Adipocyte (in vitro differentiated cells): ENCODE results near the gene OSBPL1A.
A peak's percentile ranks its signal among the peaks of the same experiment; 100 is the strongest.

Source experiments
- DNase-seq: peaks from one replicate; pipeline ENCODE4 v3.0.0-alpha.2; 2015; ENCODE audit warnings: low read depth
- H3K27me3 ChIP-seq: replicated peaks from 2 replicates; pipeline ENCODE4 v1.7.0; 2013; ENCODE audit warnings: mild to moderate bottlenecking, low read length, moderate library complexity; ENCODE audit not compliant: control insufficient read depth, insufficient read depth
- H3K36me3 ChIP-seq: 2 replicates; pipeline ENCODE4 v1.7.0; 2013; ENCODE audit warnings: low read length, mild to moderate bottlenecking, moderate library complexity; ENCODE audit not compliant: control insufficient read depth, insufficient read depth, severe bottlenecking
- H3K4me1 ChIP-seq: 2 replicates; pipeline ENCODE4 v1.7.0; 2013; ENCODE audit warnings: mild to moderate bottlenecking, low read length, moderate library complexity; ENCODE audit not compliant: control insufficient read depth, insufficient read depth
- H3K4me3 ChIP-seq: 2 replicates; pipeline ENCODE4 v1.7.0; 2013; ENCODE audit warnings: mild to moderate bottlenecking, low read length, moderate library complexity
- H3K9ac ChIP-seq: 2 replicates; pipeline ENCODE4 v1.7.0; 2013; ENCODE audit warnings: mild to moderate bottlenecking, low read length, moderate library complexity
- H3K9me3 ChIP-seq: 2 replicates; pipeline ENCODE4 v1.7.0; 2013; ENCODE audit warnings: mild to moderate bottlenecking, low read length, moderate library complexity; ENCODE audit not compliant: control insufficient read depth

OSBPL1A gene

GRCh38 chr18:24118750-24119577, 278.7 kb downstream of the OSBPL1A start:
- peaks cover 20% of the 10 kb centered on the region for H3K4me1 ChIP-seq
- peaks cover 68% of the 10 kb centered on the region for H3K36me3 ChIP-seq
- no peaks in the 10 kb centered on the region for H3K9me3 ChIP-seq
- no peak overlapping the region for H3K9ac ChIP-seq
- no peaks in the 10 kb centered on the region for H3K27me3 ChIP-seq
- no peak overlapping the region for H3K4me3 ChIP-seq
- DNase-seq, result peak; percentile 88

- no peak overlapping the region for H3K4me3 ChIP-seq
- H3K9me3 ChIP-seq, result no peaks in the 10 kb centered on the region
- peaks cover 59% of the 10 kb centered on the region for H3K36me3 ChIP-seq
- peaks cover 16% of the 10 kb centered on the region for H3K4me1 ChIP-seq
- no peaks in the 10 kb centered on the region for H3K27me3 ChIP-seq
- no peak for DNase-seq
- peak overlapping the region; percentile 51 for H3K9ac ChIP-seq
Measured at GRCh38 chr18:24115628-24116027, 282.0 kb downstream of the OSBPL1A start.

- no peaks in the 10 kb centered on the region for H3K27me3 ChIP-seq
- no peaks in the 10 kb centered on the region for H3K9me3 ChIP-seq
- peak overlapping the region; percentile 51 for H3K9ac ChIP-seq
- H3K36me3 ChIP-seq, result peaks cover 54% of the 10 kb centered on the region
- H3K4me3 ChIP-seq, result no peak overlapping the region
- peak; percentile 44 for DNase-seq
- peaks cover 22% of the 10 kb centered on the region for H3K4me1 ChIP-seq
Measured at GRCh38 chr18:24114924-24115549, 282.6 kb downstream of the OSBPL1A start.

GRCh38 chr18:24112874-24113615, 284.6 kb downstream of the OSBPL1A start:
- Histone ChIP-seq H3K9ac (no peak overlapping the region), H3K9me3 (no peaks in the 10 kb centered on the region), H3K4me1 (peaks cover 27% of the 10 kb centered on the region), H3K36me3 (peaks cover 44% of the 10 kb centered on the region), H3K4me3 (no peak overlapping the region), H3K27me3 (no peaks in the 10 kb centered on the region)
- DNase-seq, result no peak

GRCh38 chr18:24112464-24112863, 285.2 kb downstream of the OSBPL1A start:
- peaks cover 28% of the 10 kb centered on the region for H3K4me1 ChIP-seq
- peaks cover 46% of the 10 kb centered on the region for H3K36me3 ChIP-seq
- no peak for DNase-seq
- H3K9me3 ChIP-seq, result no peaks in the 10 kb centered on the region
- no peaks in the 10 kb centered on the region for H3K27me3 ChIP-seq
- no peak overlapping the region for H3K9ac ChIP-seq
- H3K4me3 ChIP-seq, result no peak overlapping the region
